Pancreas (tissue), 10 donors: ENCODE measurements around the gene ZNF275. TPM values are rescaled to one million over a fixed set of nuclear protein-coding genes. Genes with fewer than 3 reads are reported as not detected.
"Not testable (repeated sequence)": the region's sequence is repeated elsewhere in the genome, so short reads cannot be mapped to it uniquely, and the experiment has no call there.

Experiments
- ATAC-seq, 4 donors: fragments of 200-7000 bp; cut with Tn5 transposase; one replicate each; pipeline versions ENCODE4 v1.8.0 to v1.9.1; 2020; ENCODE audit warnings: mild to moderate bottlenecking in 4 of 4, moderate library complexity in 4 of 4
- DNase-seq, 6 donors: peaks; one replicate each; pipeline ENCODE4 v3.0.0-alpha.2; 2020
- FAIRE-seq: peaks from 2 replicates; lab custom pipeline; 2012; peaks lifted over from hg19 to GRCh38; lab: Jason Lieb, UNC
- H3K27ac ChIP-seq, 4 donors: fragments of 200-600 bp; sonication (generic); 1 replicate in 3 of 4; 2 replicates in 1 of 4; pipeline versions ENCODE4 v1.5.0 to v1.8.0; 2020
- H3K27me3 ChIP-seq, 4 donors: fragments of 200-600 bp; one replicate each; pipeline ENCODE4 v1.8.0; 2021
- H3K36me3 ChIP-seq, 3 donors: fragments of 200-600 bp; sonication (generic) in 1 of 3; one replicate each; pipeline versions ENCODE4 v1.5.0 to v1.8.0; 2020 to 2021
- H3K4me1 ChIP-seq, 3 donors: fragments of 200-600 bp; one replicate each; pipeline ENCODE4 v1.8.0; 2021
- H3K4me3 ChIP-seq, 4 donors: fragments of 200-600 bp; sonication (generic) in 2 of 4; one replicate each; pipeline versions ENCODE4 v1.5.0 to v1.8.0; 2020 to 2021
- H3K9me3 ChIP-seq, 4 donors: fragments of 200-600 bp; one replicate each; pipeline ENCODE4 v1.8.0; 2021
- CTCF ChIP-seq, 4 donors: fragments of 200-600 bp; sonication (generic) in 3 of 4; IDR thresholded peaks; one replicate each; pipeline versions ENCODE4 v1.5.0 to v1.8.0; 2021; ENCODE audit warnings: antibody characterized with exemption in 4 of 4
- WGBS, 2 donors: extraction: QIAGEN DNeasy Blood & Tissue Kit; methylation state at CpG; one replicate each; pipeline ENCODE4 v1.1.7; 2013; 5-methylcytosine and 5-hydroxymethylcytosine counted together
- intact Hi-C, 3 donors: fragments of 100-400 bp; cut with DNase I; formaldehyde crosslinking; loops; one replicate each; pipeline versions ENCODE4 v1.11.1 to v1.14.2; 2022
- polyA plus RNA-seq, 2 donors: library from polyadenylated mRNA; stranded (reverse); fragments of 200-250 nt; gene quantifications; one replicate each; pipeline ENCODE4 v1.2.3, GENCODE V29; 2013
- total RNA-seq, 6 donors: library from RNA; stranded (reverse); fragmentation: NEBNext Ultra II Directional in 4 of 6; extraction: Animal tissue kit (Norgen Biotek cat#: 25700) in 4 of 6; gene quantifications; one replicate each; pipeline versions ENCODE4 v1.2.1 to v1.2.4, GENCODE V29; 2021 to 2023
- donor health status: healthy with polysubstance abuse.
- donor health status: DM: no; HTN: no; CAD: no; lungs with moderate emphysema.
- donor health status: DM: no; HTN: no; CAD: no.
- donor health status: control.
- donor health status: control.
- donor health status: Bipolar disorder and iron deficiency.
- donor health status: DM: yes; HTN: yes; CAD: no.
- donor health status: DM: no; HTN: no; CAD: no.
- donor health status: DM: no; HTN: no; CAD: no.
- donor health status: DM: yes; HTN: yes; CAD: no.

Gene ZNF275
- total and polyA plus RNA-seq, 8 donors = 3.7 to 9.9 (median 6.3) TPM

- DNase-seq (peak in 1 of 6 donors; percentile 48), FAIRE-seq (no peak), ATAC-seq (no peak)
- no peaks in the 10 kb centered on the region for H3K36me3 ChIP-seq
- intact Hi-C loops = no loop called here
- H3K4me1 ChIP-seq = no peaks in the 10 kb centered on the region
- H3K9me3 ChIP-seq = no peaks in the 10 kb centered on the region
- H3K27me3 ChIP-seq = no peaks in the 10 kb centered on the region
- WGBS, 2 donors = 82 to 85% methylated on average over 32 to 33 of the region's 33 CpGs
- TF ChIP-seq CTCF (IDR thresholded peaks at IDR 0.05) = no peak
- no peak overlapping the region for H3K27ac ChIP-seq
- H3K4me3 ChIP-seq = no peak overlapping the region
These were observed 14.5 kb upstream of the ZNF275 start for GRCh38 chrX:153319295-153320046.

- H3K4me1 ChIP-seq, FAIRE-seq, H3K36me3 ChIP-seq, ATAC-seq, H3K27ac ChIP-seq, H3K27me3 ChIP-seq, H3K9me3 ChIP-seq, intact Hi-C loops, DNase-seq, H3K4me3 ChIP-seq: not testable (repeated sequence)
- 91 to 96% methylated on average over 1 of the region's 1 CpG for WGBS, 2 donors
These were observed 13.9 kb upstream of the ZNF275 start for GRCh38 chrX:153320047-153320443.

- no peak for TF ChIP-seq CTCF (IDR thresholded peaks at IDR 0.05)
- Histone ChIP-seq H3K27ac (no peak overlapping the region), H3K36me3 (no peaks in the 10 kb centered on the region), H3K9me3 (no peaks in the 10 kb centered on the region), H3K4me3 (no peak overlapping the region), H3K4me1 (no peaks in the 10 kb centered on the region), H3K27me3 (no peaks in the 10 kb centered on the region)
- intact Hi-C loops = no loop called here
- no peak for DNase-seq
- WGBS, 2 donors = 48 to 49% methylated on average over 7 to 10 of the region's 13 CpGs
- no peak for FAIRE-seq
- no peak for ATAC-seq
These were observed 13.3 kb upstream of the ZNF275 start for GRCh38 chrX:153320555-153321184.

GRCh38 chrX:153321381-153322124, 12.4 kb upstream of the ZNF275 start, which contains the start of gene PNMA6F:
Gene PNMA6F (minus strand): TSS chrX:153321767. CDS start chrX:153320674, 1,093 bp downstream.
- Histone ChIP-seq H3K27me3 (peaks cover 0 to 4% (median 1%) of the 10 kb centered on the region in 4 donors), H3K36me3 (no peaks in the 10 kb centered on the region), H3K9me3 (no peaks in the 10 kb centered on the region), H3K4me3 (no peak within 1 kb of the TSS), H3K27ac (no peak within 1 kb of the TSS), H3K4me1 (no peaks in the 10 kb centered on the region)
- DNase-seq (no peak), FAIRE-seq (no peak), ATAC-seq (peak in 1 of 4 donors; percentile 42)
- TF ChIP-seq CTCF (IDR thresholded peaks at IDR 0.05) = no peak
- 25 to 51% methylated on average over 29 to 36 of the region's 36 CpGs for WGBS, 2 donors
- intact Hi-C loops = no loop called here

- DNase-seq = no peak
- no peak for TF ChIP-seq CTCF (IDR thresholded peaks at IDR 0.05)
- FAIRE-seq = no peak
These were observed 6.4 kb upstream of the ZNF275 start for GRCh38 chrX:153327561-153327960.

More at GRCh38 chrX:153327561-153327960, 6.4 kb upstream of the ZNF275 start:
- Histone ChIP-seq H3K9me3 (no peaks in the 10 kb centered on the region), H3K27ac (no peak overlapping the region), H3K4me3 (no peak overlapping the region), H3K36me3 (no peaks in the 10 kb centered on the region), H3K4me1 (no peaks in the 10 kb centered on the region), H3K27me3 (peaks cover 0 to 4% (median 1%) of the 10 kb centered on the region in 4 donors)
- 76 to 83% methylated on average over 4 of the region's 4 CpGs for WGBS, 2 donors
- no peak for ATAC-seq
- intact Hi-C loops = no loop called here
